ENCODE results near the gene MTHFR.

DNA sequence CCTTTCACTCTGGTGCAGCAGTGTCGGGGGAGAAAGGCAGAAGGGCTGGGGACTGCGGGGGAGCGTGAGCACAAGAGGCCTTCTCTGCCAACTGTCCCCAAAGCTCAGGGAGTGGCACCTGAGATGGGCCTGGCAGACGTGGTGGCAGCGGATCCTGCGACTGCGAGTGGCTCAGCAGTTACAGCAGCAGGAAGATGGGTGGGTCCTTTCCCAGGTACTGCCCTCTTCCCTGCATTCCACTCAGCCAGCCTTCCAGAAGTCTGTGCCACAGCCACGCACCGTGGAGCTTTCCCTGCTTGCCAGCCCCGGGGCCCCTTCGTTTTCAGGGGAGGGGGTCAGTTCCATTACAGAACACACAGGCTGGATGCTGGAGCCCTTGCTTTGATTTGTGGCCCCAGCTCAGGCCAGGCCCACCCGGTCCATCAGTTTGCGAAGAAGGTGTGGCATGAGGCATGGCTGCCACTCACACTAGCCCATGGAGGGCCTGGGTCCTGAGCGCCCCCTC, 17.2 kb downstream of the MTHFR start:
- TF ChIP-seq TCF4 (CRISPR knock-in tag; IDR thresholded peaks at IDR 0.05; ENCODE audit: borderline replicate concordance), result no peak
- TF ChIP-seq, protein P1, sequence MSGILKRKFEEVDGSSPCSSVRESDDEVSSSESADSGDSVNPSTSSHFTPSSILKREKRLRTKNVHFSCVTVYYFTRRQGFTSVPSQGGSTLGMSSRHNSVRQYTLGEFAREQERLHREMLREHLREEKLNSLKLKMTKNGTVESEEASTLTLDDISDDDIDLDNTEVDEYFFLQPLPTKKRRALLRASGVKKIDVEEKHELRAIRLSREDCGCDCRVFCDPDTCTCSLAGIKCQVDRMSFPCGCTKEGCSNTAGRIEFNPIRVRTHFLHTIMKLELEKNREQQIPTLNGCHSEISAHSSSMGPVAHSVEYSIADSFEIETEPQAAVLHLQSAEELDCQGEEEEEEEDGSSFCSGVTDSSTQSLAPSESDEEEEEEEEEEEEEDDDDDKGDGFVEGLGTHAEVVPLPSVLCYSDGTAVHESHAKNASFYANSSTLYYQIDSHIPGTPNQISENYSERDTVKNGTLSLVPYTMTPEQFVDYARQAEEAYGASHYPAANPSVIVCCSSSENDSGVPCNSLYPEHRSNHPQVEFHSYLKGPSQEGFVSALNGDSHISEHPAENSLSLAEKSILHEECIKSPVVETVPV (CRISPR knock-in tag; IDR thresholded peaks at IDR 0.05), result no peak
- no peak for TF ChIP-seq RARB (CRISPR knock-in tag; IDR thresholded peaks at IDR 0.05)
- no peak for TF ChIP-seq BACH2 (CRISPR knock-in tag; IDR thresholded peaks at IDR 0.05; ENCODE audit: borderline replicate concordance)
- TF ChIP-seq, protein P2, sequence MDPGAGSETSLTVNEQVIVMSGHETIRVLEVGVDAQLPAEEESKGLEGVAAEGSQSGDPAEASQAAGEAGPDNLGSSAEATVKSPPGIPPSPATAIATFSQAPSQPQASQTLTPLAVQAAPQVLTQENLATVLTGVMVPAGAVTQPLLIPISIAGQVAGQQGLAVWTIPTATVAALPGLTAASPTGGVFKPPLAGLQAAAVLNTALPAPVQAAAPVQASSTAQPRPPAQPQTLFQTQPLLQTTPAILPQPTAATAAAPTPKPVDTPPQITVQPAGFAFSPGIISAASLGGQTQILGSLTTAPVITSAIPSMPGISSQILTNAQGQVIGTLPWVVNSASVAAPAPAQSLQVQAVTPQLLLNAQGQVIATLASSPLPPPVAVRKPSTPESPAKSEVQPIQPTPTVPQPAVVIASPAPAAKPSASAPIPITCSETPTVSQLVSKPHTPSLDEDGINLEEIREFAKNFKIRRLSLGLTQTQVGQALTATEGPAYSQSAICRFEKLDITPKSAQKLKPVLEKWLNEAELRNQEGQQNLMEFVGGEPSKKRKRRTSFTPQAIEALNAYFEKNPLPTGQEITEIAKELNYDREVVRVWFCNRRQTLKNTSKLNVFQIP (CRISPR knock-in tag; IDR thresholded peaks at IDR 0.05; ENCODE audit: borderline replicate concordance, low read depth), result no peak
- no peak for TF ChIP-seq ZC3H10 (CRISPR knock-in tag; IDR thresholded peaks at IDR 0.05)
- no peak for TF ChIP-seq PPARA (CRISPR knock-in tag; IDR thresholded peaks at IDR 0.05; ENCODE audit: borderline replicate concordance)
- no peak for TF ChIP-seq SNAI2 (CRISPR knock-in tag; IDR thresholded peaks at IDR 0.05)
- TF ChIP-seq, protein P3, sequence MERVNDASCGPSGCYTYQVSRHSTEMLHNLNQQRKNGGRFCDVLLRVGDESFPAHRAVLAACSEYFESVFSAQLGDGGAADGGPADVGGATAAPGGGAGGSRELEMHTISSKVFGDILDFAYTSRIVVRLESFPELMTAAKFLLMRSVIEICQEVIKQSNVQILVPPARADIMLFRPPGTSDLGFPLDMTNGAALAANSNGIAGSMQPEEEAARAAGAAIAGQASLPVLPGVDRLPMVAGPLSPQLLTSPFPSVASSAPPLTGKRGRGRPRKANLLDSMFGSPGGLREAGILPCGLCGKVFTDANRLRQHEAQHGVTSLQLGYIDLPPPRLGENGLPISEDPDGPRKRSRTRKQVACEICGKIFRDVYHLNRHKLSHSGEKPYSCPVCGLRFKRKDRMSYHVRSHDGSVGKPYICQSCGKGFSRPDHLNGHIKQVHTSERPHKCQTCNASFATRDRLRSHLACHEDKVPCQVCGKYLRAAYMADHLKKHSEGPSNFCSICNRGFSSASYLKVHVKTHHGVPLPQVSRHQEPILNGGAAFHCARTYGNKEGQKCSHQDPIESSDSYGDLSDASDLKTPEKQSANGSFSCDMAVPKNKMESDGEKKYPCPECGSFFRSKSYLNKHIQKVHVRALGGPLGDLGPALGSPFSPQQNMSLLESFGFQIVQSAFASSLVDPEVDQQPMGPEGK (CRISPR knock-in tag; IDR thresholded peaks at IDR 0.05; ENCODE audit: borderline replicate concordance), result no peak
